GM19467 (cell line): ENCODE data around the gene PKD1L1.
"Not testable (repeated sequence)": the region's sequence is repeated elsewhere in the genome, so short reads cannot be mapped to it uniquely, and the experiment has no call there.

Experiments
- ATAC-seq: cut with Tn5 transposase; IDR thresholded peaks from one replicate; pipeline ENCODE4 v1.9.1; 2021; ENCODE audit warnings: mild to moderate bottlenecking, moderate library complexity; ENCODE audit not compliant: unreplicated experiment

Gene PKD1L1

GRCh38 chr7:47775238-47775637, 173.0 kb downstream of the PKD1L1 start:
- ATAC-seq, result no peak

GRCh38 chr7:47772492-47772891, 175.8 kb downstream of the PKD1L1 start:
- ATAC-seq, result no peak

- ATAC-seq, result no peak
Measured at GRCh38 chr7:47771990-47772360, 176.3 kb downstream of the PKD1L1 start.

GRCh38 chr7:47771336-47771989, 176.8 kb downstream of the PKD1L1 start:
- no peak for ATAC-seq

DNA sequence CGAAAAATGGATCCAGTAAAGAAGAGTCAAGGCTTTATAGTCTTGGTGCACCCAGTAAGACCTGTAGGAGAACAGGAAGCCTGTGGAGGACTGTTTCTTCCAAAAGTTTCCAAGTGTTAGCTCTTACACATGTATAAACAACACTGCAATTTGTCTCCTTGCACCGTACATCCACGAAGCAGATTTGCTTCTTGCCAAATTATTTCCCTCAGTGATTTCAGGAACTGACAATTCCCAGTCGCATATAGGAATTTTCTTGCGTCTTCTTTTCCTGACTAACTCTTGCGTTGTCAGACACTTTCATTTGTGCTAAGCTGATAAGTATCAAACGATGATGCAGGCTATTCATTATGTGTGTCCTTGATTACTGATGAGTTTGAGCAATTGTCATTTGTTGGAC, 182.1 kb downstream of the PKD1L1 start:
- no peak for ATAC-seq

- ATAC-seq, result no peak
Measured at GRCh38 chr7:47765373-47765979, 182.8 kb downstream of the PKD1L1 start.

DNA sequence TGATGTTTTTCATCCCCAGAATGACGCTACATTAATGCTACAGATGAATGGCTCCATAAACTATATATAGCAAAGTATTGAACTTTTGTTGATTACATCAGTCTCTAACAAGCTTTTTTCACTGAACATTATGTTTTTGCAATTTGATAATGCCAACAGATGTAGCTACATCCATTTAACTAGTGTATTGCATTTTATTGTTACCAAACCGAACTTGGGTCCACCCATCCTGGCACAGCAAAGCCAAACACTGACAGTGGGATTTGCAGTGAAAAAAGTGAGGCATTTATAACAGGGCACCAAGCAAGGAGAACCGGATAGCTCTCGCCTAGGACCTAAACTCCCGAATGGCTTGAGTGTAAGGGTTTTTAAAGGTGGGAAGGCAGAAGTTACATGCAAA, 183.5 kb downstream of the PKD1L1 start:
- ATAC-seq, result no peak

GRCh38 chr7:47763063-47763974, 184.9 kb downstream of the PKD1L1 start:
- no peak for ATAC-seq

DNA sequence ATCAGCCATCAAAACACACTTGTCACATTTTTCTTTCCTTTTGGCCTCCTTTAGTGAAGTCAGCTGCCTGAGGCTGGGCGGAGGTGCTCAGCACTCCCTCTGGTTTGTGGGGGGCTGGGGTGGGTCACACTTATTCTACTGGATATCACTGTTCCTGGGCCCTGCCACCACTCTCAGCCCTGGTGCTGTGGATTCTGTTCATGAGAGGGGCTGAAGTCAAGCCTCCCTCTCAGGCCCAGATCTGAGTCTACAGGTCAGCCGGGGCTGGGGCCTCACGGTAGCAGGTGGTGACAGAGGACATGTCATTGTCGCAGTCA, 185.6 kb downstream of the PKD1L1 start:
- ATAC-seq, result no peak

GRCh38 chr7:47762207-47762606, 186.1 kb downstream of the PKD1L1 start:
- no peak for ATAC-seq

- ATAC-seq, result no peak
Measured at GRCh38 chr7:47759056-47759706, 189.1 kb downstream of the PKD1L1 start.

DNA sequence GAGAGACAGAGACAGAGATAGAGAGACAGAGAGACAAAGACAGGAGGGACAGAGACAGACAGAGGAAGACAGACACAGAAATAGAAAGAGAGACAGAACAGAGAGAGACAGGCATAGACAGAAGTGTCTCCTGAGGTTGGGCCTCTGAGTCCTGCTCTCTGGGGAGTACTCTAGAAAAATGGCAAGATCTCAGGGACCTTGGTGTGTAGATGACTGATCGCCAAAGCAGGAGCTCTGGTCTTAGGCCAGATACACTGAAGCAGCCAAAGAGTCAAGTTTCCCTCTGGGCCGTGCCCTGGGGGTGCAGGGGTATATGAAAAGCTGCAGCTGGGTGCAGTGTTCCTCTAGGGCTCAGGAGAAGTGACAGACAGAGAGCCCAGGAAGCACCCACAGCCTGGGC, 189.7 kb downstream of the PKD1L1 start:
- no peak for ATAC-seq

GRCh38 chr7:47757921-47758411, 190.3 kb downstream of the PKD1L1 start:
- no peak for ATAC-seq

GRCh38 chr7:47756636-47757035, 191.6 kb downstream of the PKD1L1 start:
- ATAC-seq, result no peak

DNA sequence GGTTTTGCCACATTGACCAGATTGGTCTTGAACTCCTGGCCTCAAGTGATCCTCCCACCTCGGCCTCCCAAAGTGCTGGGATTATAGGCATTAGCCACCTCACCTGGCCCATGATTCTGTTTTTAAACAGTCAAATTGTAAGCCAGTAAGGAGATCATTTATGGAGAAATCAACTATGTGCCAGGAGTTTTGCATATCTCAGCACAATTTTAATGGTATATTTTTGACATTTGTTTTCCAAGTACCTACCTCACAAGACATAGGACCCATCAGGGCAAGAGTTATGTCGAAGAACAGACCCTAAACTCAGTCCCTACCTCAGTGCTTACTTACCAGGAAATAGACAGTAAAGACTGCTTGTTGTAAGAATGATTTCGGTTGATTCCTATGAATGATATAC, 193.0 kb downstream of the PKD1L1 start:
- ATAC-seq, result no peak

- ATAC-seq, result not testable (repeated sequence)
Measured at GRCh38 chr7:47751724-47752123, 196.5 kb downstream of the PKD1L1 start.

DNA sequence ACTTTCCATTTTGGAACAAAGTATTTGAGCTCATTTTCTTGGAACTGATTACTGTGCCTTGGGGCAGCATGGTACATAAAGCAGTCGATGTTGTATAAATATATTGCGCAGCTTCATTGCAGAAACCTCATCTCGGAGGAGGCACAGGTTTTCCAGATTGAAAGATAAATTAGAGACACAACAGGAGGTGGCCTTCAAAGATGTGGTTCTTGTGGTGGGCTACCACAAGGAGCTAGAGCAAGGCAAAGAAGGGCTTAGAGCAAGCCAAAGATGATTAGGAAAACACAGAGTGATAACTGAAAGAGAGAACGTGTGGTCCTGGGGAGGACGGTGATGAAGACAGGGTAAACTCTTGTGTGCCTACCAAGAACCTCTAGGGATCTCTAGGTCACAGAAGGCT, 197.2 kb downstream of the PKD1L1 start:
- ATAC-seq, result no peak

GRCh38 chr7:47748041-47748440, 200.2 kb downstream of the PKD1L1 start:
- no peak for ATAC-seq

DNA sequence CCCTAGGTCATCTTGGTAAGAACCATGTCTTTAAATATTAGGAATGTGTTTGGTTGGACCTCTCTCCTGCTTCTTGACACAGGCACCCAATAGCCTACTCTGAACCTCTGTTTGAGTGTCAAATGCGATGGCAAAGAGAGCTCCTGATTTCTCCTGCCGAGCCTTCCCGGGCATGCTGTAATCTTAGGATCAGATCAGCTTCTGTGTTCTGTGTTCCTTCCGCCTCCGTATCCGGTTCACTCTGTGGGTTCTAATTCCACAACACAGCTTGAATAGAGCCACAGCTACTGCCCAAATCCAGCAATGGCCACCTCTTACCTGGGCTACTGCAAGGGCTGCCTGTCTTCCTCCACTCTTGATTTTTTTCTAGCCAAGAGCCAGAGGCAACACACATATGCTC, 201.1 kb downstream of the PKD1L1 start:
- no peak for ATAC-seq

- ATAC-seq, result no peak
Measured at GRCh38 chr7:47746468-47746867, 201.8 kb downstream of the PKD1L1 start.

DNA sequence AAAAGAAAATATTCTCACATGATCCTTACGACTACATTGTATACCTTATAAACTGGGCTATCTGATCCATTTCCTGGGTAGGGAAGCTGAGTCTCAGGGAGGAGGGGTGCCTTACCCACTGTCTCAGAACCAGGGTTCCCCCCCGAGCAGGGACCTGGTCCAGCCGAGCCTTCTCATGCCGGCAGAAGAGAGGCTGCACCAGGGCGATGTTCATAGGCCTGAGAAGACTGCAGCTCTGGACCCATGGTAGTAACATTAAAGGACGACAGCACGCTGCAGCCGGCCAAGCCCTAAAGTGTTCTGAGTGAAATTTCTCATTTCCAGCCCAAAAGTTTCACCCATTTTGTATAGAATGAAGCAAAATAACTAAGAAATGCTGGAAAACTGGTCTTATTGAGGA, 203.4 kb downstream of the PKD1L1 start:
- no peak for ATAC-seq
